ENCODE results near the gene SQSTM1. TPM values are rescaled to one million over a fixed set of nuclear protein-coding genes. Genes with fewer than 3 reads are reported as not detected.

The SQSTM1 gene
- total RNA-seq, 1 experiment from 2014 or later, result 78.5 TPM

- H3K36me3 Mint-ChIP-seq, result peaks cover 26% of the 10 kb centered on the region
- POLR2A ChIA-PET, result no interaction called here
- CTCF ChIA-PET, result interaction anchor here (1.0 to 2.7 kb wide), 2 partner anchors 57 to 116 kb away, joined by 4 to 9 read pairs; no protein-coding TSS in a partner anchor
- H3K27me3 Mint-ChIP-seq (ENCODE audit: low read depth), result no peaks in the 10 kb centered on the region; the same call in 1 of the 2 replicates
- DNase-seq (ENCODE audit: low spot score) (peak; percentile 95), ATAC-seq (peak; percentile 95)
- H3K9me3 Mint-ChIP-seq, result peaks cover 7% of the 10 kb centered on the region
- H3K27ac Mint-ChIP-seq, result peak within 1 kb of the TSS; percentile 64
- H3K4me3 Mint-ChIP-seq, result peak within 1 kb of the TSS; percentile 94
- H3K4me1 Mint-ChIP-seq, result peaks cover 19% of the 10 kb centered on the region
- no peak for TF ChIP-seq ZNF671 (CRISPR knock-in tag; IDR thresholded peaks at IDR 0.05)
- TF ChIP-seq FOXP4 (CRISPR knock-in tag; IDR thresholded peaks at IDR 0.05), result peak; percentile 98
- no peak for TF ChIP-seq ZNF416 (CRISPR knock-in tag; IDR thresholded peaks at IDR 0.05)
- no peak for TF ChIP-seq RELA (CRISPR knock-in tag; IDR thresholded peaks at IDR 0.05; ENCODE audit: borderline replicate concordance)
- TF ChIP-seq ZNF317 (CRISPR knock-in tag; IDR thresholded peaks at IDR 0.05; ENCODE audit: borderline replicate concordance, low read depth), result no peak
- no peak for TF ChIP-seq NFATC4 (CRISPR knock-in tag; IDR thresholded peaks at IDR 0.05)
- TF ChIP-seq E2F1 (CRISPR knock-in tag; IDR thresholded peaks at IDR 0.05), result peak; percentile 68
- no peak for TF ChIP-seq FOXJ3 (CRISPR knock-in tag; IDR thresholded peaks at IDR 0.05; ENCODE audit: borderline replicate concordance)
- TF ChIP-seq ZSCAN18 (CRISPR knock-in tag; IDR thresholded peaks at IDR 0.05), result no peak
- no peak for TF ChIP-seq ATF3 (CRISPR knock-in tag; conservative IDR thresholded peaks at IDR 0.05)
- TF ChIP-seq ZNF121 (CRISPR knock-in tag; IDR thresholded peaks at IDR 0.05), result 0 out of 2 replicates have a peak, but pooled peaks have one; percentile 8
- no peak for TF ChIP-seq PREB (CRISPR knock-in tag; IDR thresholded peaks at IDR 0.05; ENCODE audit: borderline replicate concordance)
- TF ChIP-seq ZNF423 (CRISPR knock-in tag; IDR thresholded peaks at IDR 0.05), result no peak
- TF ChIP-seq ZNF512 (CRISPR knock-in tag; IDR thresholded peaks at IDR 0.05; ENCODE audit: borderline replicate concordance), result no peak
- TF ChIP-seq ATF6 (CRISPR knock-in tag; IDR thresholded peaks at IDR 0.05), result 0 out of 2 replicates have a peak, but pooled peaks have one; percentile 66
- no peak for TF ChIP-seq STAT6 (CRISPR knock-in tag; conservative IDR thresholded peaks at IDR 0.05; ENCODE audit: low read depth)
- TF ChIP-seq USF2 (CRISPR knock-in tag; IDR thresholded peaks at IDR 0.05), result peak; percentile 40; the same call in 1 of the 2 replicates
- peak; percentile 67; the same call in 1 of the 2 replicates for TF ChIP-seq KAT7 (CRISPR knock-in tag; IDR thresholded peaks at IDR 0.05; ENCODE audit: borderline replicate concordance)
- no peak for TF ChIP-seq CBFB (CRISPR knock-in tag; IDR thresholded peaks at IDR 0.05; ENCODE audit: low read depth)
- TF ChIP-seq SMAD3 (CRISPR knock-in tag; IDR thresholded peaks at IDR 0.05; ENCODE audit: borderline replicate concordance), result peak; percentile 46; the same call in 1 of the 2 replicates
- peak; percentile 38; the same call in 1 of the 2 replicates for TF ChIP-seq MYBL2 (CRISPR knock-in tag; IDR thresholded peaks at IDR 0.05)
- TF ChIP-seq TCF7 (CRISPR knock-in tag; IDR thresholded peaks at IDR 0.05; ENCODE audit: low read depth), result no peak
Observed at GRCh38 chr5:179858586-179859427, 38.1 kb downstream of the SQSTM1 start, which contains the start of gene MRNIP. Gene MRNIP (minus strand): TSS chr5:179858817. CDS start chr5:179858796, 21 bp downstream.

Data from WTC11 (cell line).